ENCODE results near the gene ZNF296. TPM values are rescaled to one million over a fixed set of nuclear protein-coding genes. Genes with fewer than 3 reads are reported as not detected.

The ZNF296 gene
- total and polyA plus RNA-seq, 2 donors (not counting 3 experiments of a cell fraction or from before 2014, with no cell fraction given): 0.35 to 1.8 TPM

- no peak overlapping the region for H3K27ac ChIP-seq (ENCODE audit: insufficient read depth, low read depth, low read length)
- POLR2A ChIA-PET: no interaction called here
These were observed 38.7 kb downstream of the ZNF296 start for GRCh38 chr19:45037393-45038169.

GRCh38 chr19:45035755-45036154 is 40.5 kb downstream of the ZNF296 start:
- dilution Hi-C loops (cut with MboI; ENCODE audit: extremely low pct_ligation_motif_present, low sequenced_read_pairs): no loop called here
- no peak for DNase-seq (ENCODE audit: low read depth, low spot score)
- no peak for FAIRE-seq
- BruUV-seq (replicated peaks): no TSS peak
- Histone ChIP-seq H3K9me3 (replicated peaks; ENCODE audit: control insufficient read depth, insufficient read depth, low read length) (no peaks in the 10 kb centered on the region), H4K20me1 (replicated peaks; ENCODE audit: control insufficient read depth, extremely low read depth, insufficient read depth, low read length) (peaks cover 3% of the 10 kb centered on the region), H3K9me1 (replicated peaks; ENCODE audit: control insufficient read depth, extremely low read depth, insufficient read depth, low read length) (no peaks in the 10 kb centered on the region), H3K4me1 (ENCODE audit: control insufficient read depth, extremely low read depth, insufficient read depth, low read length) (peaks cover 11% of the 10 kb centered on the region), H3K9ac (replicated peaks; ENCODE audit: extremely low read depth, insufficient read depth, low read length) (no peak overlapping the region), H3K4me3 (replicated peaks in 1 of 3; ENCODE audit: insufficient read depth in 1 of 3, low read depth in 1 of 3, low read length in 3 of 3) (no peak overlapping the region), H3K4me2 (ENCODE audit: insufficient read depth, low read length) (no peak overlapping the region), H3K27me3 (ENCODE audit: control insufficient read depth in 2 of 2, insufficient read depth in 2 of 2, low read length in 2 of 2) (no peaks in the 10 kb centered on the region), H2AFZ (ENCODE audit: low read depth, low read length) (no peak overlapping the region), H3K79me2 (ENCODE audit: control insufficient read depth, insufficient read depth, low read length) (peaks cover 16% of the 10 kb centered on the region), H3K36me3 (ENCODE audit: control insufficient read depth in 2 of 2, extremely low read depth in 1 of 2, insufficient read depth in 2 of 2, low read length in 2 of 2) (peaks cover 0 to 23% of the 10 kb centered on the region in 2 experiments), H3K27ac (ENCODE audit: insufficient read depth, low read depth, low read length) (no peak overlapping the region)
- TF ChIP-seq POLR2AphosphoS5 (IDR thresholded peaks at IDR 0.05; ENCODE audit: insufficient read depth, low read depth, low read length) (no peak), GATA2 (IDR thresholded peaks at IDR 0.05; ENCODE audit: insufficient read depth, insufficient read length, low read depth, low read length) (no peak), MYC (IDR thresholded peaks at IDR 0.05; ENCODE audit: low read depth, low read length) (no peak), JUN (IDR thresholded peaks at IDR 0.05; ENCODE audit: borderline replicate concordance, insufficient read depth, insufficient read length, low read depth) (no peak), CTCF (IDR thresholded peaks at IDR 0.05; ENCODE audit: extremely low read depth in 1 of 2, insufficient read depth in 1 of 2, low read depth in 1 of 2, low read length in 2 of 2) (no peak), MAX (IDR thresholded peaks at IDR 0.05; ENCODE audit: insufficient read depth, insufficient read length) (no peak), EZH2 (IDR thresholded peaks at IDR 0.05; ENCODE audit: borderline replicate concordance, low read depth, low read length, severe bottlenecking) (no peak), FOS (IDR thresholded peaks at IDR 0.05; ENCODE audit: borderline replicate concordance, insufficient read depth, low read length) (no peak), POLR2A (IDR thresholded peaks at IDR 0.05; ENCODE audit: low read depth, low read length) (no peak)
- ChIA-PET POLR2A (no interaction called here), CTCF (no interaction called here)
- intact Hi-C loops (cut with micrococcal nuclease): loop anchor here (5.0 kb wide), 1 partner anchor 42 kb away; the partner anchor contains the start of genes GEMIN7 and ZNF296

More at GRCh38 chr19:45037393-45038169, 38.7 kb downstream of the ZNF296 start:
- TF ChIP-seq JUN (IDR thresholded peaks at IDR 0.05; ENCODE audit: borderline replicate concordance, insufficient read depth, insufficient read length, low read depth) (no peak), POLR2A (IDR thresholded peaks at IDR 0.05; ENCODE audit: low read depth, low read length) (no peak), MAX (IDR thresholded peaks at IDR 0.05; ENCODE audit: insufficient read depth, insufficient read length) (no peak), POLR2AphosphoS5 (IDR thresholded peaks at IDR 0.05; ENCODE audit: insufficient read depth, low read depth, low read length) (no peak), GATA2 (IDR thresholded peaks at IDR 0.05; ENCODE audit: insufficient read depth, insufficient read length, low read depth, low read length) (no peak), MYC (IDR thresholded peaks at IDR 0.05; ENCODE audit: low read depth, low read length) (no peak), EZH2 (IDR thresholded peaks at IDR 0.05; ENCODE audit: borderline replicate concordance, low read depth, low read length, severe bottlenecking) (no peak)
- Histone ChIP-seq H3K9me1 (replicated peaks; ENCODE audit: control insufficient read depth, extremely low read depth, insufficient read depth, low read length) (no peaks in the 10 kb centered on the region), H3K9me3 (replicated peaks; ENCODE audit: control insufficient read depth, insufficient read depth, low read length) (no peaks in the 10 kb centered on the region), H3K4me3 (replicated peaks in 1 of 3; ENCODE audit: insufficient read depth in 1 of 3, low read depth in 1 of 3, low read length in 3 of 3) (no peak overlapping the region), H3K36me3 (ENCODE audit: control insufficient read depth in 2 of 2, extremely low read depth in 1 of 2, insufficient read depth in 2 of 2, low read length in 2 of 2) (peaks cover 0 to 33% of the 10 kb centered on the region in 2 experiments), H3K27me3 (ENCODE audit: control insufficient read depth in 2 of 2, insufficient read depth in 2 of 2, low read length in 2 of 2) (no peaks in the 10 kb centered on the region), H3K4me1 (ENCODE audit: control insufficient read depth, extremely low read depth, insufficient read depth, low read length) (peaks cover 11% of the 10 kb centered on the region), H2AFZ (ENCODE audit: low read depth, low read length) (no peak overlapping the region), H3K9ac (replicated peaks; ENCODE audit: extremely low read depth, insufficient read depth, low read length) (no peak overlapping the region), H3K79me2 (ENCODE audit: control insufficient read depth, insufficient read depth, low read length) (peaks cover 29% of the 10 kb centered on the region), H3K4me2 (ENCODE audit: insufficient read depth, low read length) (no peak overlapping the region), H4K20me1 (replicated peaks; ENCODE audit: control insufficient read depth, extremely low read depth, insufficient read depth, low read length) (peaks cover 3% of the 10 kb centered on the region)
- dilution Hi-C loops (cut with MboI; ENCODE audit: extremely low pct_ligation_motif_present, low sequenced_read_pairs): no loop called here
- DNase-seq (ENCODE audit: low read depth, low spot score) (no peak), FAIRE-seq (no peak)
- intact Hi-C loops (cut with micrococcal nuclease): loop anchor here (5.0 kb wide), 1 partner anchor 40 kb away; the partner anchor contains the start of genes GEMIN7 and ZNF296
- BruUV-seq (replicated peaks): no TSS peak
- CTCF ChIA-PET: interaction anchor here (2.8 to 3.2 kb wide), 2 partner anchors 22 to 48 kb away, joined by 9 to 23 read pairs; no protein-coding TSS in a partner anchor
